HG03095 (cell line): ENCODE measurements around the gene CDHR2.

Experiments used
- ATAC-seq: cut with Tn5 transposase; IDR thresholded peaks from one replicate; pipeline ENCODE4 v1.9.1; 2021; ENCODE audit warnings: moderate library complexity; ENCODE audit not compliant: unreplicated experiment

The CDHR2 gene

GRCh38 chr5:176618783-176619182, 69.6 kb downstream of the CDHR2 start:
- no peak for ATAC-seq

GRCh38 chr5:176619203-176619568, 70.0 kb downstream of the CDHR2 start:
- ATAC-seq = no peak

GRCh38 chr5:176619569-176620332, 70.6 kb downstream of the CDHR2 start:
- no peak for ATAC-seq

DNA sequence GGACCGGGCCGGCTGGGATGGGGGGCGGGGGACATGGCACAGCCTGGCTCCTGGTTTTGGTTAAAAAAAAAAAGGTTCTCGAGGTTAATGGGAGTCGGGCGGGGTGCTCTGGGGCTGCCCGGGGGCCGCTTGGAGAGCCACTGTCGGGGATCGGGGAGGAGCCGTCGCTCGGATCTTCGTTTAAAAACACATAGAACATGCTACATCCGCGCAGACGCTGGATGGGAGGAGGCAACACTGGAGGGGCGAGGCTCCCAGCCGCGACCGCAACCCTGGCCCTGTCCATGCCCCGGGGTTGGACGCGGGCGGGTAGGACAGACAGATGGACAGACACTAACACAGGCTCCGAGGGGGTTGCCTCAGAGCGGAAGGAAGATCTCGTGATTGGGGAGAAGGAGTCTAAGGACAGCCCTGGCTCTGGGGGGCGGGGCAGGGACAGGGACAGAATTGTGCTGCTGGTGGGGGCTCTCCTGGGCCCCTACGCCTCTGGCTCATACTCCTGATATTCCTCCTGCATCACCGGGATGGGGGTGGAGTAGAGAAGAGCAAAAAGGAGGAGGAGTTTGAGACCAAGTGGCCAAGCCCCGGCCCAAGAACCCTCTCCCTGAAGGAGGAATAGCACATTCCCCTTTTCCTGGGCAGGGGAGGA, 71.3 kb downstream of the CDHR2 start:
- ATAC-seq = no peak

DNA sequence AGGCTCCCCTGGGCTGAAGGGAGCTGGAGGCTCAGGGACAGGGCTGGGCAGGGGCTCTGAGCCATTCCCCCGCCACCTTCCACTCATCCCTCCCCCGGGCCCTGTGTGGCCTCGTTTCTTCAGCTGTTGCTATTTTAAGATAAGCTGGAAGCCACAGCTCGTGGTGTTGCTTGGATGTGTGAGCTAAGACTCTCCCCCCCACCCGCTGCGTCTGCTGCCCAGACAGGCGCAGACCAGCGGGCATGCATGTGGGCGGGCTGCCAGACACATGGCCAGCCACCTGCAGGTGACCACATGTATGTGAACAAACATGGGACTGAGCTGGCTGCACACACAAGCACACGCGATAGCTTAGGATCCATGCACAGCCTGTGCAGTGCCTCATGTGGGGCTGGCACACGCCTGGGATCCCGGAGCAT, 72.5 kb downstream of the CDHR2 start:
- no peak for ATAC-seq

- no peak for ATAC-seq
These were observed 75.0 kb downstream of the CDHR2 start for GRCh38 chr5:176624142-176624541.

- ATAC-seq = no peak
These were observed 75.8 kb downstream of the CDHR2 start for GRCh38 chr5:176624938-176625337.

GRCh38 chr5:176625512-176625911, 76.4 kb downstream of the CDHR2 start:
- ATAC-seq = no peak

DNA sequence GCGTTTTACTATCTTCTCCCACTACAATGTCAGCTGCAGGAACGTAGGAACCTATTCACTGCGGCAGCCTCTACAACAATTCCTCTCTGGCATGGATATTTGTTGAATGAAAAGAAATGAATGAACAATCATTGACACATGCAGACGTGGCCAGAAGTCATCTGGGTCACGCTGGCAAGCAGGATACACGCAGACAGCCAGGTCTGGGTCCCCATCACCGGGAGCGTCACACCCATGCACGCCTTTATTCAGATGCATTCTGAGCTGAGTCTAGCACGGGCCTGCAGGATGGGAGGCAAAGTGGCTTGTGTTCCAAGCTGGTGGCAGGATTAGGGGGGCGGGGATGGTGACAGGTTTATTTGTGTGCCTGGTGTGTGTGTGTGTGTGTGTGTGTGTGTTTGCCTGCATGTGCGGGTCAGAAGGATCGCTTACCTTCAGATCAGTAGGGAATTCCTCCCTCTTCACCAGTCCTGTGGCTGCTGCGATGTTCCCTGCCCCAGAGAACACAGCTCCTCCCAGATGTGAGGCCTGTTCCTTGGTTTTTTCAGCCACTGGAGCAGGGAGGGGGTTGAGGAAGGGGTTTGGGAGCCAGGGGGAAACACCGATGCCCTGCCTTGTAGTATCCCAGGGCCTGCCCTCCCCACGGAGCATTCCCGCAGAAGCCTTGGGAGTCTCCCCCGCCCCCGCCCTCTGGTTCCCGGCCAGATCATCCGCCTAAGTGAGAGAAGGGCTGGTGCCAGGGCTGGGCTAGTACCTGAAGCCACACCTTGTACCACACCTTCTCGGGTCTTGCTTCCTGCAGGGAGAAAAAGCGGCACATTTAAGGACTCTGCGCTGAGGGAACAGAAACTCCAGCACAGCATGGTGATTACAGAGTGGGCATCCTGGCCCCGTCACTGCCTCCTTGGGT, 77.1 kb downstream of the CDHR2 start:
- no peak for ATAC-seq

GRCh38 chr5:176626876-176627236, 77.7 kb downstream of the CDHR2 start:
- no peak for ATAC-seq

DNA sequence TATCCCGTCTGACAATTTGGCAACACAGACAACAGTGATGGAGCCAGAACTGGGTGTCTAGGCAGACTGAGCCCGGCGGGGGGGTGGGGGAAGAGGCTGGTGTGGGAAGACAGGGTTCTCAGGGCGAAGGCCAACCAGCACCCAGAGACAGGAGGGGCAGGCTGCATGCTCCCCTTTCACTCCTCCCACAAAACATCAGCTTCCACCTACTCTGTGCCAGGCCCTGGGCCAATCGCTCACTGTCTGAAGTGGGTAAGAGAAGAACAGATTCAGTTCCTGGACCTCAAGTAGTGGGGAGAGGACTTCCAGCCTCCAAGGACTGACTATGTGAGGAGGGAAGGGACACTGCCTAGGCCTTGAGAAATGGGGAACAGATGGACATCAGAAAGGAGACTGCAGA, 78.4 kb downstream of the CDHR2 start:
- no peak for ATAC-seq

GRCh38 chr5:176628406-176629228, 79.5 kb downstream of the CDHR2 start:
- ATAC-seq = no peak

DNA sequence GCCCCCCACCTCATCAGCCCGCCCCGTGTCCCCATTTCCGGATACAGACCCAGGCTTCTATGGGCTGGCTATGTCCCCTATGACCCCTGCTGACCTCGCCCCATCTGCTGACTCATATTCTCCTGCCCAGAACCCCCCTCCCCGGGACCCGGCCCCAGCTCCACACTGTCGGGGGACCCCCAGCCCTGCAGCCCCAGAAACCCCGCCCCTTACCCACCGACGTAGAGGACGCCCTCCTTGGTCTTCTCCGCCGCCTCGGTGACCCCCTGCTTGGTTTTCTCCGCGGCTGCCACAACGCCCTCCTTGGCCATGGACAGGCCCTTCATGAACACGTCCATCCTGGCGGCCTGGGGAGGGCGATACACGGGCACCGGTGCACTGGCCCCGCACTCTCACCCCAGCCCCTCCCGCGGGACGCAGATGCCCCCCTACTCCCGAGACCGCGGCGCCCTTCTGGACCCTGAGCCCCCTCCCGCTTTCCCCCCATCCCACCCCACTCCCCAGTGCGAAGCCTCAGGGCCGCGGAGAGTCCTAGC, 80.2 kb downstream of the CDHR2 start:
- no peak for ATAC-seq

DNA sequence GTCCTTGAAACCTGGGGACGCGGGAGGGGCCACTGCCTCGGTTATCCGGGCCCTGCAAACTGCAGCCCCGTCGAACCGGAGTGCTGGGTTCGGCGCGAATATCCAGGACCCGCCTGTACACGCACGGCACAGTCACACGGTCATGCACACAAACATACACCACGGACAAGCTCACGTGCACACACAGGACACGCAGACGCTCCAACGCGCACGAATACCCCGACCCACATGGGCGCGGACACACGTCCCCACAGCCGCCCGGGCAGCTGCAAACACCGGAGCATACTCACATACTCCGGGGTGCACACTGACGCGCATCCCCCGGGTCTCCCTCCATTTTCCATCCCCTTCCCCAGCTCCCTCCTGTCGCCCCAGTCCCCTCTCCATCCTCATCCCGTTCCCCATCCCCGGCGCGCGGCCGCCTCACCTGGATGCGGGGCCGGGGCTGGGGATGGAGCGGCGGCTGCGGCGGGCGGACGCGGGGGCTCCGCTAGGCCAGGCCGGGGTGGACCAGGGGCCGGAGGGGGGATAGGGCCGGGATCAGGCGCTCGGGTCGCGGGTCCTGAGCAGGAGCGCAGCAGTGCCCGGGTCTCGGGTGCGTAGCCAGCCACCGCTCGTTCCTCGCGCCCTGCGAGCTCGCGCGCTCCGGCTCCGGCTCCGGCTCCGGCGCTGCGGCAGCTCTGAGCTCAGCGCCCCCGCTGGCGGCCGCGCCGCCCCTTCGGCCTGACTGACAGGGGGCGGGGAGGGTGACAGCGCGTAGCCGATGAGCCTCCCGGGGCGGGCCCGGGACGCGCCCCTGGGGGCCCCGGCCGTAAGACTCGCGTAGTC, 80.9 kb downstream of the CDHR2 start, which contains the start of the genes EIF4E1B and SNCB:
Gene EIF4E1B (plus strand): TSS at position 823 of the 828 bp plus-strand sequence. CDS start 12,113 bp downstream, outside the sequence.
Gene SNCB (minus strand): TSS at position 682 of the 828 bp plus-strand sequence. CDS start 880 bp downstream, outside the sequence.
- ATAC-seq = peak; percentile 79

DNA sequence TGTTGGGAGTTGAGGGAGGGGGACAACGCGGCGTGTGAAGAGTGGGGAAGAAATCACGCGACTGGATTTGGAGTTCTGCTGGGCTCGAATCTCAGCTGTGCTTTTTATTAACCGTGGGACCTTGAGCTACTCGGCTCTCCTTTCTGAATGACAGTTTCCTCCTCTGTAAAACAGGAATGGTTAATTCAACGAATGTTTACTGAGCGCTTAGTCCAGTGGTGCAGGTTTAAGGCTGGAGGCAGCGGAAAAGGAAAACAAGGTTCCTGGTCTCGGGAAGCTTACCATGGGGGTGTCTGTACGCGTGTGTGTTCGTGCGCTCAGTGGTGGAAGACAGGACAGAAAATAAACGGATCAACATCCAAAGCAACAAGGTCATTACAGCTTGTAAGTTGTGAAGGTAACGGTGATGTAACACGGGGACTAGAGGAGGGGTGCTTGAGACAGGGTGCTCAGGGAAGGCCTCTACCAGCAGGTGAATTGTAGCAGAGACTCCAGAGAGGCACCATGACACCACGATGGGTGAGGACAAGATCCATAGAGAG, 81.6 kb downstream of the CDHR2 start:
- ATAC-seq = no peak

- no peak for ATAC-seq
These were observed 82.5 kb downstream of the CDHR2 start for GRCh38 chr5:176631383-176632200.

GRCh38 chr5:176632745-176633144, 83.6 kb downstream of the CDHR2 start:
- ATAC-seq = no peak

DNA sequence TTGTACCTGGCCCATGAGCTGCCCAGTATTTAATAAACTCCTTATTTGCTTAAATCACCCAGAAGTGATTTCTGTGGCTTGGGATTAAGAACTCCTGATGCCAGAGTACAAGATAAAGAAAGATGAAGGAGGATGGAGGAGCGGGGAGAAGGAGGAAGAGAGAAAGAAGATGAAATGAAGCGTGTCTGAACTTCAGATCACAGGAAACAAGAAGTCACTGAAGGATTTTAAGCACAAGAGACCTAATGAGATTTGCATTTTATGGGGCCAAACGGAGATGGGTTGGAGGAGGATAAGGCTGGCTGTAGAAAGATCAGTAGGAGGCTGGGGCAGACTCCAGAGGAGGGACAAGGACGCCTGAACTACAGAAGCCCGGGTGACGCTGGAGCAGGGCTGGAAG, 84.5 kb downstream of the CDHR2 start:
- ATAC-seq = no peak
